Measurements from ENCODE around the gene SLC6A5.
"Not testable (repeated sequence)": the region's sequence is repeated elsewhere in the genome, so short reads cannot be mapped to it uniquely, and the experiment has no call there.

The SLC6A5 gene

DNA sequence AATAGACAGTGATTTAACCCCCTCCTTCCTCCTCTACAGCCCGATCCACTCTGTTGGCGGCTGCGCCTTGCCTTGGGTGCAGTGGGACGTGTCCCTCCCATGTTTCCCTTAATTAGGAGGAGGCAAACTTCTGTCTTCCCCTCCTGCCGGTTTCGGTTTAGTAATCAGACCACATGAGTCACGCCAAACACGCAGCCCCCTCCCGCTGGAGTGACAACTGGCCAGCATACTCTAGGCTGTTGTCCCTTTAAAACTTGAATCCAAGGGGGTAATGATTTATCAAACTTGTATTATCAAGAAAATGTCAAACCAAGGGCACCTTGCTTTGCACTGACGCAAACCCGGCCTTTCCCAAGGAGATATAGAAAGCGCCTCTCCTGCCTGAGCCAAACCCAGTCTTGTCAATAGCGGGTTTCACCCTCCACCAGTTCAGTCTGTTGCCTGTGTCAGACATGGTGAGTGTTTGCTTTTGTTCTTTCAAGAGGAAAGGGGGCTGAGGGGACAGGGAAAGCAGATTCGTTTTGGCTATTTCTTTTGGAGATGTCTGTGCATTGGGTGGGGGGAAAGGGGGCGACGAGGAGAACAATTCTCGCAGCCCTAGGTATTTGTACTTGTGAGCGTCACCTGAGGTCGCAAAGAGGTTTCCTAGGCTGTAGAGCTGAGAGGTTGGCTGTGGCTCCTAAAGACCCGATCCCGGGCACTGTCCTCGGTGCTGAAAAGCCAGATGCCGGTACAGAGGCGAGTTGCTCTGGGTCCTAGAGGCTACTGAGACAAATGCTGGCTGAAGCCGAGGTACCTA is at the start of gene SLC6A5:
Gene SLC6A5 (plus strand): TSS at position 388 of the 799 bp plus-strand sequence. CDS start 65 bp downstream, at position 453.
- DNase-seq (ENCODE audit: low spot score), result no peak

- no peak for DNase-seq (ENCODE audit: low spot score)
Measured at GRCh38 chr11:20551096-20551495, 48.3 kb upstream of the SLC6A5 start.

- DNase-seq (ENCODE audit: low spot score), result no peak
Measured at GRCh38 chr11:20555783-20556182, 43.6 kb upstream of the SLC6A5 start.

- DNase-seq (ENCODE audit: low spot score), result not testable (repeated sequence)
Measured at GRCh38 chr11:20556396-20556795, 43.0 kb upstream of the SLC6A5 start.

GRCh38 chr11:20558741-20559140 is 40.7 kb upstream of the SLC6A5 start:
- DNase-seq (ENCODE audit: low spot score), result no peak

DNA sequence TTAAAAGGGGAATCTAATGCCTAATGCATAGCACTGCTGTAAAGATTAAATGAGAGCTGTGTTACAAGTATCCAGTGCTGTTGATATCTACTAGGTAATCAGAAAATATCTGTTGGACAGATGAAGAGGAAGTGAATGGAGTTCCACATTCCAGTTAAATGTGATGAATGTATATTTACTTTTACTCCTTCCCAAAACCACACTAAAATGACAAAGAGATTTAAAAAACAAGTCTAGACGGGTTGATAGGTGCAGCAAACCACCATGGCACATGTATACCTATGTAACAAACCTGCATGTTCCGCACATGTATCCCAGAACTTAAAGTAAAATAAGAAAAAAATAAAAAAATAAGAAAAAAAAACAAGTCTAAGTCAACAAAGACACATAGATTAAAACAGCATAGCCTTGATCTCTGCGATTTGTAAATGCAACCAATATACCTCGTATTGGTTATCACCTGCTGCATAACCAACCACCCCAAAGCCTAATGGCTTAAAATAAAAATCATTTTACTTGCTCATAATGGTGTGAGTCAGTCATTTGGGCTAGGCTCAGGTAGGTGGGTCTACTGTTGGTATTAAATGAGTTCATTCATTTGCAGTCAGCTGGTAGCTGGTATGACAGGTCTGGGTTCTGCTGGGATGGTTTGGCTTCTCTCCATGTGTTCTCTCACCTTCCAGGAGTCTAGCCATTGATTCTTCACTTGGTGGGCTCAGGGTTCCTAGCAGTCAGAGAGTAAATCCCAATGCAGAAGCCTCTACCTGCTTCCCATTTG is 39.7 kb upstream of the SLC6A5 start:
- no peak for DNase-seq (ENCODE audit: low spot score)

DNA sequence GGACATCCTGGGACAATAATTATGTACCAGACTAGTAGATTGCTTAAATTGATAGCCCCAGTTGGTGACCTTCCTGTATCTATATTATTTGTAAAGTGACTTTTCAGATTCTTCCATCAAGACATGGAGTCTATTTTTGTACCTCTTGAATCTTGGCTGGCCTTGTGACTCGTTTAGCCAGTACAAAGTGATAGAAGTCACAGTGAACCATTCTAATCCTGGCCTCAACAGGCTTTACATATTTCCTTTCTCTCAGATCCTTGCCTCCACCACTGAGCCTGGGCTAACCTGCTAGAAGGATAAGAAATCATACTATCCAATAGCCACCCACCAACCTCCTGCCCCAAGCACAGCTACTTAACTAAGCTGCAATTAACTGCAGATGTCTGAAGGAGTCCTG is 37.5 kb upstream of the SLC6A5 start:
- no peak for DNase-seq (ENCODE audit: low spot score)

DNA sequence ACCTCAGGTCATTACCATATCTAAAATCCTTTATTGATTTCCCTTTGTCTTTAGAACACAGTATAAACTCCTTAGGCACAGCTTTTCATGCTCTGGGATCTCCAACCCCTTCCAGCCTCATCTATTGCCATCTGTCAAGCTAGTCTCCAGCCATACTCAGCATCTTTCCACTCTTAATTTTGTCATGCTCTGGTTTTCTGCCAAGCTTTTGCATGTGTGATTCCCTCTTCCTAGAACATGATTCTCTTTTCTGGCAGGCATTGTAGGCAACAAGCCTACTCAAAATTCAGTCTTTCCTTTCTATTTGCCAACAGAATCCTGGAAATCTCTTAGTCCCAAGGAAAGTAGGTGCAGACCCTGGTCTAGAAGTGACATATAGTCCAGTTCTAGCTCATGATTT is 35.5 kb upstream of the SLC6A5 start:
- no peak for DNase-seq (ENCODE audit: low spot score)

DNA sequence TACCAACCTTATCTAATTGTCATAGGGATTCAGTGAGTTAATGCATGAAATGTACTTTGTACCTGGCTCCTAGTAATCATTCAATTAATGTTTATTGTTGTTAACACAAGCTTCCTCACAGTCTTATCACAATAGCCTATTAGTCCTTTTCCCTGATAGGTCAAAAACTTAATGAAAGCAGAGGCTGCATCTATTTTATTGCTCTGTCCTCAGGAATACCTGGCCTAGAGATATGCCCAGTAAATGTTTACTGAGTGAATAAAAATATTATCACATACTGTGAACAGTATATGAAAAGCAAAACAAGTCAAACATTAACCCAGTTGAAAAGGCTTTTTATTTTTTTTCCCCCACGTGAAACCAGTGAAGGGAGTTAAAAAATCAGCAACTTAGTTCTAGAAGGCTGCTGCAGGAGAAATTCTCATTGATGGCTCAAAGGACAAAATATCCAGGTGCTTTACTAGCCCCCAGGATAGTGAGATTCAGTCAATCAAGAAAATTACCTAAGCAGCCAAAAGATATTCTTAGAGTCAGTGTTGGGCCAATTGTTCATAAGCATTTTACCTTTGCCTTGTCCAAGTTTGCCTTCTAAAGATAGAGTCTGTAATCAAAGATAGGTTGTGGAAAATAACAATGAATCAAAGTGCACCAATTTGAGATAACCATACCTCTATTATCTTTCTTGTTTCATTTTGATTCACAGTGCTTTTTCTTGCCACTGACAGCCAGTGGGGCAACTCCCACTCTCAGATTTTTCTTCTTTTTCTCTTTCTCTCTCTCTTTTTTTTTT is 34.4 kb upstream of the SLC6A5 start:
- no peak for DNase-seq (ENCODE audit: low spot score)

GRCh38 chr11:20566115-20566514 is 33.3 kb upstream of the SLC6A5 start:
- not testable (repeated sequence) for DNase-seq (ENCODE audit: low spot score)

DNA sequence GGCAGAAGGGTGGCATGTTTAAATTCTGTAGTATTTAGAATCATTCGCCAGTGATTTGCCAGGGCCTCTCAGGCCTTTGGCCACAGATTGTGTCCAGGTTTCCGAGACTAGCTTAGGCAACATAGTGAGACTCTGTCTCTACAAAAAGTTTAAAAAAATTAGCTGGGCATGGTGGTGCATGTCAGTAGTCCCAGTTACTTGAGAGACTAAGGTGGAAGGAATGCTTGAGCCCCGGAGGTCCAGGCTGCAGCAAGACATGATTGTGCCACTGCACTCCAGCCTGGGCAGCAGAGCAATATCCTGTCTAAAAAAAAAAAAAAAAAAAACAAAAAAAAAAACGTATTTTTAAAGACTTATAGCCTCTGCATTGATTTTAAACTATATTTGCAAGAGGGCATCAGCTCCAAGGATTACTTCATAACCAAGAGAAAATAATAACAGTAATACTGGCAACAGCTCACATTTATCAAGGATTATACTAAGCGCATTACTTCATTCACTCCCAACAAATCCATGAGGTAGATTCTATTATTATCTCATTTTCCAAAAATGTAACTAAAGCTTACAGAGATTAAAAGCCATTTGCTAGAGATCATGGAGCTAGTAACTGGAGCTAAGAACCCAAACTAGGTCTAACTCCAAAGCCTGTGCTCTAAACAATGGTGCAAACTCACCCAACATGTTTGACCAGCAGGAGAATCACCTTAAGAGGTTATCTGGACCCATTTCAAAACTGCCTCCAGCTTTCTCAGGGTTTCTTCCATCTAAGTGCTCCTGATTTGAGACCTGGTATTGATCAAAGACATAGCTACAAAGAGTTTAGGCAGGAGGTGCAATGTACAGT is 32.6 kb upstream of the SLC6A5 start:
- no peak for DNase-seq (ENCODE audit: low spot score)

DNA sequence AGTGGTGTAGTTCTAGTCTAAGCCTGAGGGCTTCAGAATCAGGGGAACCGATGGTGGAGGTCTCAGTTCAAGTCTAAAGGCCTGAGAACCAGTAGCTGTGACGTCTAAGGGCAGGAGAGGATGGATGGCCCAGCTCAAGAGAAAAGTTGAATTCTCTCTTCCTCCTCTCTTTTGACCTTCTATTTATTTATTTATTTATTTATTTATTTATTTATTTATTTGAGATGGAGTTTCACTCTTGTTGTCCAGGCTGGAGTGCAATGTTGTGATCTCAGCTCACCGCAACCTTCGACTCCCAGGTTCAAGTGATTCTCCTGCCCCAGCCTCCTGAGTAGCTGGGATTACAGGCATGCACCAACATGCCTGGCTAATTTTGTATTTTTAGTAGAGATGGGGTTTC is 19.7 kb upstream of the SLC6A5 start:
- DNase-seq (ENCODE audit: low spot score), result not testable (repeated sequence)

DNA sequence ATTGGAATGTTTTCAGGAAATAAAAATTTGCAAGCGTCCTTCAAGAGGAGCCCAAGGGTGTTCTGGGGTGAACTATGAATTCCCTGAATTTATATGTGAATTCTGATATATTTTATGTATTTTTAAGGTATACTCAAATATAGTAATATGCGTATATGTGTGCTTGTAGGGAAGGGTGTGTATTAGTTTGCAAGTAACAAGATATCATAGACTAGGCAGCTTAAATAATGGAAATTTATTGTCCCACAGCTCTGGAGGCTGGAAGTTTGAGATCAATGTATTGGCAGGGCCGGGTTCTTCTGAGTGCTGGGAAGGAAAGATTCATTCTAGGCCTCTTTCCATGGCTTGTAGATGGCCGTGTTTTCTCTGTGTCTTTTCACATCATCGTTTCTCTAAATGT is 16.2 kb upstream of the SLC6A5 start:
- DNase-seq (ENCODE audit: low spot score), result no peak

GRCh38 chr11:20584093-20584774 is 15.2 kb upstream of the SLC6A5 start:
- DNase-seq (ENCODE audit: low spot score), result no peak

- no peak for DNase-seq (ENCODE audit: low spot score)
Measured at GRCh38 chr11:20589796-20590195, 9.6 kb upstream of the SLC6A5 start.

DNA sequence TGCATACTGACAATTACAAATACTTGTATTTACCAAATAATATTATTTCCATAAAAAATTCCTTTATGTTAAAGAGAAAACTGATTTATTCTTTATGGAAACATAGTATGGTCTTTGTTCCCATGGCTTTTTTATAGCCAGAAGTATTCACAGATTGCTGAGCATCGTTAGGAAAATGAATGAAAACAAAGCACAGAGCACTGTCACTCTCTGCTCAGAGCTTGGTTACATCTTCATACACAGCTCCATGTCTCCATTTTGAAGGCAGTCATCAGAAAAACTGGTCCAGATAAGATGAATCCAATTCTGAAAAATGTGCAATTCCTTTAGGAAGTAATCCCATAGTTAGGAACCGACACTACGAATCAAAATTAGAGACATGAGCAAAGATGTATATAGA is 9.0 kb upstream of the SLC6A5 start:
- DNase-seq (ENCODE audit: low spot score), result no peak

DNA sequence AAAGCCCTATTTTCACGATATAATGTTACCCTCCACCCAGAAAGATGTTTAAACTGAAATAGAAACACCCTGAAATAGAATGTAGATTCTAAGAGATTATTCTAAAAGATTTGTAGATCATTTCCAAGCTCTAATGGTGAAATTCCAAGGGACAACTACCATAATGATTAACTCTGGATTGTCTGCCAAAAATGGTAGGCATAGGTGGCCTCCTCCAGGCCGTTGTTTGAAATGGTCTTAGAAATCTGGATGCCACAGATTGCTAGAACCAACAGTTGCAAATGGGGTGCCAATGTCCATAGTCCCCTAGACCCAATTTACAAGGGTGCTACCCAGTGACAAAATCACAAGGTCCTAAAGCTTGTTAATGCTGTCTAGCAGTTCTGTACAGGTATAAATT is 6.7 kb upstream of the SLC6A5 start:
- no peak for DNase-seq (ENCODE audit: low spot score)

DNA sequence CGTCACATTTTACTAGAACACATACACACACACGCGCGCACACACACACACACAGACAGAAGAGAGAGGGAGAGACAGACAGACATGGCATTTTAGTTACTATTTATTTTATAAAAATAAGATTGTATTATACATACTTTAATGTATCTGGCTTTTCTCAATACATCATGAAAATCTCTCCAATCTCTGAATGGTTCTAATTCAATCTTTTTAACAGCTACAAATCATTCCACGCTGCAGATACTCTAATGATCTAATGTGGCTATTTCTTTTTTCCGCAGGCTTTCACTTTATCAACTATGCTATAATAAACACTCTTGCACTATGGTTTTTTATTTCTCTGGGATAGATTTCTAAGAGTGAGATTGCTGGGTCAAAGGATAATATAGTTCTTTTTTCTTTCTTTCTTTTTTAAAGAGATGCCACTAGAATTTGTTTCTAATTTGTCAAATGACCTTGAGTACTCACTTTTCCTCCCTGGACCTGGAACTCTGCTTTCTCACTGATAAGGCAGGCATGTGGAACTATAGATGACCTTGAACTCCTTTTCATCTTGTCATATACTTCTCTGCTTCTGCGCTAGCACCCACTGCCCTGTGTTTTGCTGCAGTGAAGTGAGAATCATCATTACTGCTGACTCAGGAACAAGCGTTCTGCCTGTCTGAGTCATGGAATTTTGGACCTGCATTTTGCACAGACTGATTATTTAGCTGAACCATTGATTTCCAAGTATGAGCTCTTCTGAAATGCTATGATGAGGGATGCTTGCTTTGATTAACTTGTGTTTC is 4.9 kb upstream of the SLC6A5 start:
- no peak for DNase-seq (ENCODE audit: low spot score)

DNA sequence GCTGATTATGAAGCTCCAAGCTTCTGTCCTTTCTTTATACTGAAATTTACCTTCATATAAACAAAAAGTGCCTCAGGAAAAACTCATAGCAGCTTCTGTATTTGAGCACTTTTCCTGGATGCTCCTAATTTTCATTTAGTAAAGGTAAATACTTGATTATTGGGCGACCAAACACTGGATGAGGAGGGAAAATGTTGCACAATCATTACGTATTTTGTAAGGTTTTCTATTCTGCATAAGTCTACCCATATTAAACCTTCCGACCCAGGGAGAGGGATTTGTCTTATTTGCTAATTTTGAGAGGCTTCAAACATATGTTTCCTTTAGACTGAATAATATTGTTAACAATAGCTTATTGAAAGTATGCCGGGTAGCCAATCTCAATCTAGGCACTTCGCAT is 4.3 kb upstream of the SLC6A5 start:
- no peak for DNase-seq (ENCODE audit: low spot score)

All from CD4-positive, alpha-beta T cell treated with Interleukin-6 at 100 ng/mL for 8 hours (primary cell).